Ramos (cell line): ENCODE measurements around the gene BAIAP3.
"Not testable (repeated sequence)": the region's sequence is repeated elsewhere in the genome, so short reads cannot be mapped to it uniquely, and the experiment has no call there.

Experiments used
- in situ Hi-C: fragments of 300-500 bp; cut with MboI; formaldehyde crosslinking; loops from one replicate; pipeline ENCODE4 v1.14.3; 2022; ENCODE audit warnings: low sequenced_read_pairs; ENCODE audit not compliant: unreplicated experiment

The BAIAP3 gene

GRCh38 chr16:1333149-1333812 is at the start of gene BAIAP3:
BAIAP3 (plus strand) TSS chr16:1333645; CDS start chr16:1338550, 4,905 bp downstream.
- in situ Hi-C loops: no loop called here

GRCh38 chr16:1283996-1284616 is 49.3 kb upstream of the BAIAP3 start:
- in situ Hi-C loops: no loop called here

GRCh38 chr16:1285669-1286512 is 47.6 kb upstream of the BAIAP3 start:
- in situ Hi-C loops: no loop called here

GRCh38 chr16:1286513-1287094 is 46.8 kb upstream of the BAIAP3 start:
- in situ Hi-C loops: no loop called here

GRCh38 chr16:1287982-1288670 is 45.3 kb upstream of the BAIAP3 start:
- in situ Hi-C loops: no loop called here

GRCh38 chr16:1288813-1289476 is 44.5 kb upstream of the BAIAP3 start:
- in situ Hi-C loops: no loop called here

- in situ Hi-C loops: no loop called here
These were observed 44.0 kb upstream of the BAIAP3 start for GRCh38 chr16:1289477-1289866.

- in situ Hi-C loops: no loop called here
These were observed 43.4 kb upstream of the BAIAP3 start for GRCh38 chr16:1290063-1290501.

GRCh38 chr16:1290860-1291575 is 42.4 kb upstream of the BAIAP3 start:
- in situ Hi-C loops: no loop called here

GRCh38 chr16:1291576-1291974 is 41.9 kb upstream of the BAIAP3 start:
- in situ Hi-C loops: no loop called here

GRCh38 chr16:1292208-1292607 is 41.2 kb upstream of the BAIAP3 start:
- in situ Hi-C loops: not testable (repeated sequence)

- in situ Hi-C loops: not testable (repeated sequence)
These were observed 40.6 kb upstream of the BAIAP3 start for GRCh38 chr16:1292808-1293207.

- in situ Hi-C loops: no loop called here
These were observed 39.4 kb upstream of the BAIAP3 start for GRCh38 chr16:1293921-1294656.

GRCh38 chr16:1295465-1295864 is 38.0 kb upstream of the BAIAP3 start:
- in situ Hi-C loops: no loop called here

GRCh38 chr16:1296688-1297017 is 36.8 kb upstream of the BAIAP3 start:
- in situ Hi-C loops: not testable (repeated sequence)

- in situ Hi-C loops: no loop called here
These were observed 36.3 kb upstream of the BAIAP3 start for GRCh38 chr16:1297018-1297696.

GRCh38 chr16:1298406-1298805 is 35.0 kb upstream of the BAIAP3 start:
- in situ Hi-C loops: no loop called here
